Measurements from ENCODE around the gene KLC1. TPM values are rescaled to one million over a fixed set of nuclear protein-coding genes. Genes with fewer than 3 reads are reported as not detected.

The KLC1 gene
- total RNA-seq, 1 experiment from 2014 or later: 216 TPM

- no peak overlapping the region for H3K27ac Mint-ChIP-seq (ENCODE audit: low read depth, unreplicated experiment)
- ChIA-PET CTCF (no interaction called here), POLR2A (interaction anchor here (0.6 kb wide), 1 partner anchor 11 kb away, joined by 3 read pairs; no protein-coding TSS in a partner anchor)
- DNase-seq (ENCODE audit: unreplicated experiment): no peak
- TF ChIP-seq CTCF (IDR thresholded peaks at IDR 0.05; ENCODE audit: unreplicated experiment): no peak
- H3K4me1 Mint-ChIP-seq (ENCODE audit: insufficient read depth, unreplicated experiment): peaks cover 5% of the 10 kb centered on the region
- H3K27me3 Mint-ChIP-seq (ENCODE audit: insufficient read depth, unreplicated experiment): no peaks in the 10 kb centered on the region
- peaks cover 5% of the 10 kb centered on the region for H3K36me3 Mint-ChIP-seq (ENCODE audit: insufficient read depth, unreplicated experiment)
- no peak overlapping the region for H3K4me3 Mint-ChIP-seq (ENCODE audit: unreplicated experiment)
- H3K9me3 Mint-ChIP-seq (ENCODE audit: unreplicated experiment): peaks cover 11% of the 10 kb centered on the region
- intact Hi-C loops (cut with micrococcal nuclease): no loop called here
- BruUV-seq (replicated peaks): no TSS peak
Measured at GRCh38 chr14:103611215-103611614, 17.8 kb upstream of the KLC1 start.

GRCh38 chr14:103613517-103613916 lies 15.5 kb upstream of the KLC1 start:
- ChIA-PET CTCF (interaction anchor here (0.6 kb wide), 2 partner anchors 23 to 263 kb away, joined by 3 to 4 read pairs; no protein-coding TSS in a partner anchor), POLR2A (interaction anchor here (0.7 kb wide), 1 partner anchor 17 kb away, joined by 3 read pairs; no protein-coding TSS in a partner anchor)
- no peak overlapping the region for H3K27ac Mint-ChIP-seq (ENCODE audit: low read depth, unreplicated experiment)
- no peaks in the 10 kb centered on the region for H3K27me3 Mint-ChIP-seq (ENCODE audit: insufficient read depth, unreplicated experiment)
- TF ChIP-seq CTCF (IDR thresholded peaks at IDR 0.05; ENCODE audit: unreplicated experiment): peak; percentile 5
- H3K4me3 Mint-ChIP-seq (ENCODE audit: unreplicated experiment): no peak overlapping the region
- intact Hi-C loops (cut with micrococcal nuclease): no loop called here
- BruUV-seq (replicated peaks): no TSS peak
- peaks cover 5% of the 10 kb centered on the region for H3K36me3 Mint-ChIP-seq (ENCODE audit: insufficient read depth, unreplicated experiment)
- no peak for DNase-seq (ENCODE audit: unreplicated experiment)
- no peaks in the 10 kb centered on the region for H3K4me1 Mint-ChIP-seq (ENCODE audit: insufficient read depth, unreplicated experiment)
- H3K9me3 Mint-ChIP-seq (ENCODE audit: unreplicated experiment): peaks cover 11% of the 10 kb centered on the region

- Mint-ChIP-seq H3K27me3 (ENCODE audit: insufficient read depth, unreplicated experiment) (no peaks in the 10 kb centered on the region), H3K4me3 (ENCODE audit: unreplicated experiment) (no peak overlapping the region), H3K36me3 (ENCODE audit: insufficient read depth, unreplicated experiment) (no peaks in the 10 kb centered on the region), H3K4me1 (ENCODE audit: insufficient read depth, unreplicated experiment) (peaks cover 5% of the 10 kb centered on the region), H3K9me3 (ENCODE audit: unreplicated experiment) (no peaks in the 10 kb centered on the region), H3K27ac (ENCODE audit: low read depth, unreplicated experiment) (no peak overlapping the region)
- TF ChIP-seq CTCF (IDR thresholded peaks at IDR 0.05; ENCODE audit: unreplicated experiment): no peak
- no TSS peak for BruUV-seq (replicated peaks)
- CTCF ChIA-PET: no interaction called here
- DNase-seq (ENCODE audit: unreplicated experiment): no peak
- POLR2A ChIA-PET: no interaction called here
- intact Hi-C loops (cut with micrococcal nuclease): no loop called here
Measured at GRCh38 chr14:103616635-103617300, 12.2 kb upstream of the KLC1 start.

GRCh38 chr14:103619057-103619456 lies 10.0 kb upstream of the KLC1 start:
- CTCF ChIA-PET: interaction anchor here (0.6 to 0.7 kb wide), 2 partner anchors 72 to 513 kb away, joined by 3 read pairs; no protein-coding TSS in a partner anchor

More at GRCh38 chr14:103619057-103619456, 10.0 kb upstream of the KLC1 start:
- no peak for DNase-seq (ENCODE audit: unreplicated experiment)
- Mint-ChIP-seq H3K27ac (ENCODE audit: low read depth, unreplicated experiment) (no peak overlapping the region), H3K36me3 (ENCODE audit: insufficient read depth, unreplicated experiment) (no peaks in the 10 kb centered on the region), H3K27me3 (ENCODE audit: insufficient read depth, unreplicated experiment) (no peaks in the 10 kb centered on the region), H3K9me3 (ENCODE audit: unreplicated experiment) (no peaks in the 10 kb centered on the region), H3K4me1 (ENCODE audit: insufficient read depth, unreplicated experiment) (peaks cover 5% of the 10 kb centered on the region), H3K4me3 (ENCODE audit: unreplicated experiment) (no peak overlapping the region)
- no TSS peak for BruUV-seq (replicated peaks)
- TF ChIP-seq CTCF (IDR thresholded peaks at IDR 0.05; ENCODE audit: unreplicated experiment): no peak
- intact Hi-C loops (cut with micrococcal nuclease): no loop called here
- POLR2A ChIA-PET: no interaction called here

All from MCF 10A (cell line).